A673 (cell line): ENCODE data around the gene TBP.

Experiments
- EZH2 ChIP-seq: fragments of 200-600 bp; sonication (generic); IDR thresholded peaks from 2 replicates; pipeline ENCODE4 v1.6.1; 2017; ENCODE audit warnings: borderline replicate concordance, low read depth, mild to moderate bottlenecking, mixed read lengths, antibody characterized with exemption, low read length; ENCODE audit not compliant: poor library complexity, severe bottlenecking
- TF ChIP-seq, protein P1 (sequence below): fragments of 300-800, 200-600 bp; sonication (generic); conservative IDR thresholded peaks from 2 replicates; pipeline ENCODE4 v1.5.1; 2017; ENCODE audit warnings: low read depth, mild to moderate bottlenecking, antibody characterized with exemption, low read length, moderate library complexity, mixed read lengths

- TF ChIP-seq, protein P1, sequence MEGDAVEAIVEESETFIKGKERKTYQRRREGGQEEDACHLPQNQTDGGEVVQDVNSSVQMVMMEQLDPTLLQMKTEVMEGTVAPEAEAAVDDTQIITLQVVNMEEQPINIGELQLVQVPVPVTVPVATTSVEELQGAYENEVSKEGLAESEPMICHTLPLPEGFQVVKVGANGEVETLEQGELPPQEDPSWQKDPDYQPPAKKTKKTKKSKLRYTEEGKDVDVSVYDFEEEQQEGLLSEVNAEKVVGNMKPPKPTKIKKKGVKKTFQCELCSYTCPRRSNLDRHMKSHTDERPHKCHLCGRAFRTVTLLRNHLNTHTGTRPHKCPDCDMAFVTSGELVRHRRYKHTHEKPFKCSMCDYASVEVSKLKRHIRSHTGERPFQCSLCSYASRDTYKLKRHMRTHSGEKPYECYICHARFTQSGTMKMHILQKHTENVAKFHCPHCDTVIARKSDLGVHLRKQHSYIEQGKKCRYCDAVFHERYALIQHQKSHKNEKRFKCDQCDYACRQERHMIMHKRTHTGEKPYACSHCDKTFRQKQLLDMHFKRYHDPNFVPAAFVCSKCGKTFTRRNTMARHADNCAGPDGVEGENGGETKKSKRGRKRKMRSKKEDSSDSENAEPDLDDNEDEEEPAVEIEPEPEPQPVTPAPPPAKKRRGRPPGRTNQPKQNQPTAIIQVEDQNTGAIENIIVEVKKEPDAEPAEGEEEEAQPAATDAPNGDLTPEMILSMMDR = no peak
- no peak for TF ChIP-seq EZH2
These were observed 30.7 kb upstream of the TBP start for GRCh38 chr6:170523256-170524171.
